Activated CD8-positive, alpha-beta memory T cell treated with anti-CD3 and anti-CD28 coated beads for 4 hours (primary cell): ENCODE measurements around the gene NASP.

Experiments
- DNase-seq, 2 donors: peaks; one replicate each; pipeline ENCODE4 v3.0.0-alpha.2; 2020; ENCODE audit warnings: low read depth in 2 of 2

The NASP gene

DNA sequence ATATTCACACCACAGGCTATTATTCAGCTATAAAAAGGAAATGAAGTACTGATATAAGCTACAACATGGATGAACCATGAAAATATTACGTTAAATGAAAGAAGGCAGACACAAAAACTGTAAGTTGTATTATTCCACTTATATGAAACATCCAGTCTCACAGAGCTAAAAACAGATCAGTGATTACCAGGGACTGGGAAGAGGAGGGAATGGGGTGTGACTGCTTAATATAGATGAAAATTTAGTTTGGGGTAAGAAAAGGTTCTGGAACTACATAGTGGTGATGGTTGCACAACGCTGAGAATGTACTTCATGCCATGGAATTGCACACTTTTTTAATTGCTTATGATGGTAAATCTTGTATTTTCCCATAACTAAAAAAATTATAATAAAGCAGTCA is 83.0 kb downstream of the NASP start:
- DNase-seq = no peak

DNA sequence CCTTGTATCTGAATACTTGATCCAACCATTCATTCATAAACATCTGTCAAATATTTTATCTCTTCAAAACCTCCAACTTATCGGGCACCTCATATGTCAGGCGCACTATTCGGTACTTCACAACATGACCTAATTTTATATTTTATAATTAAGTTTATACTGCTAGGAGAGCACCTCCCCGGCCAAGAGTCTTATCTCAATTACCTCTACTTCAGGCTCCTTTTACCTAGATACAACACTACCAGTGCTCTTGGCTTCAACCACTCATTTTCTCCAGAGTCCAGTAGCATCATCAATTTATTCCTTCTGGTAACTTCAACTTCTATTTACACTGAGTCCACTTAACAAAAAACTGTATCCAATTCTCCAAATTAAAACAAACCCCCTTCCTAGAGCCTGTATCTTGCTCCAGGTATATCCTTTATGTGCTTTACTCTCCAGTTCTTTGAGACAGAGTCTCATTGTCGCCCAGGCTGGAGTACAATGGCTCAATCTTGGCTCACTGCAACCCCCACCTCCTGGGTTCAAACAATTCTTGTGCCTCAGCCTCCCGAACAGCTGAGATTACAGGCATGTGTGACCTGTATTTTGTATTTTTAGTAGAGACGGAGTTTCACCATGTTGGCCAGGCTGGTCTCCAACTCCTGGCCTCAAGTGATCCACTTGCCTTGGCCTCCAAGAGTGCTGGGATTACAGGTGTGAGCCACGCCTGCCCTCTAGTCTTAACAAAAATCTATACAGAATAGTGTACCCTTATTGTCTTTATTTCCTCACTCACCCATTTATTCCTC is 83.7 kb downstream of the NASP start:
- DNase-seq = no peak
